Calu3 (cell line): ENCODE data around the gene CTCF. TPM values are rescaled to one million over a fixed set of nuclear protein-coding genes. Genes with fewer than 3 reads are reported as not detected.

ENCODE experiments used
- BruUV-seq: library from RNA; stranded (reverse); fragments of 400-500 nt; replicated peaks from 2 replicates; lab custom pipeline; 2021; lab: Mats Ljungman, UMichigan
- CTCF ChIA-PET: fragments of 300-600 bp; sonication (Branson Sonifier 250); formaldehyde crosslinking; loops from one replicate; lab custom pipeline; 2022; ENCODE audit warnings: antibody characterized with exemption; lab: Charles Lee
- DNase-seq: peaks from one replicate; pipeline ENCODE4 v3.0.0; 2022
- H3K27ac Mint-ChIP-seq: one replicate; pipeline ENCODE4 v1.8.0; 2022; ENCODE audit warnings: mixed read lengths; ENCODE audit not compliant: unreplicated experiment
- H3K27me3 Mint-ChIP-seq: one replicate; pipeline ENCODE4 v1.8.0; 2022; ENCODE audit warnings: mixed read lengths; ENCODE audit not compliant: unreplicated experiment
- H3K36me3 Mint-ChIP-seq: one replicate; pipeline ENCODE4 v1.8.0; 2022; ENCODE audit warnings: mild to moderate bottlenecking, moderate library complexity, mixed read lengths; ENCODE audit not compliant: insufficient read depth, unreplicated experiment
- H3K4me1 Mint-ChIP-seq: one replicate; pipeline ENCODE4 v1.8.0; 2022; ENCODE audit warnings: mild to moderate bottlenecking, low read depth, mixed read lengths; ENCODE audit not compliant: unreplicated experiment
- H3K4me3 Mint-ChIP-seq: one replicate; pipeline ENCODE4 v1.8.0; 2022; ENCODE audit warnings: mild to moderate bottlenecking, low read depth, moderate library complexity, mixed read lengths; ENCODE audit not compliant: unreplicated experiment
- H3K9me3 Mint-ChIP-seq: one replicate; pipeline ENCODE4 v1.8.0; 2022; ENCODE audit warnings: low read depth, mixed read lengths; ENCODE audit not compliant: unreplicated experiment
- CTCF ChIP-seq: fragments of 200-600 bp; IDR thresholded peaks from one replicate; pipeline ENCODE4 v1.8.0; 2022; ENCODE audit warnings: antibody characterized with exemption; ENCODE audit not compliant: unreplicated experiment
- intact Hi-C: fragments of 100-400 bp; cut with micrococcal nuclease; formaldehyde crosslinking; loops from one replicate; pipeline ENCODE4 v1.10.0; 2022; ENCODE audit not compliant: unreplicated experiment
- total RNA-seq: library from RNA; stranded (reverse); gene quantifications from 2 replicates; pipeline ENCODE4 v1.2.3, GENCODE V29; 2022

CTCF gene
- total RNA-seq, 1 experiment from 2014 or later: 52.1 TPM

- intact Hi-C loops: no loop called here
- TF ChIP-seq CTCF: no peak
- no peaks in the 10 kb centered on the region for H3K4me1 Mint-ChIP-seq
- H3K36me3 Mint-ChIP-seq: peaks cover 25% of the 10 kb centered on the region
- H3K4me3 Mint-ChIP-seq: no peak overlapping the region
- no peaks in the 10 kb centered on the region for H3K27me3 Mint-ChIP-seq
- no peak for DNase-seq
- H3K9me3 Mint-ChIP-seq: no peaks in the 10 kb centered on the region
- CTCF ChIA-PET: interaction anchor here (0.6 kb wide), 1 partner anchor 61 kb away, joined by 7 read pairs; no protein-coding TSS in a partner anchor
- no TSS peak for BruUV-seq
- H3K27ac Mint-ChIP-seq: no peak overlapping the region
Measured at GRCh38 chr16:67579686-67580085, 17.4 kb downstream of the CTCF start.

- intact Hi-C loops: no loop called here
- Mint-ChIP-seq H3K27me3 (no peaks in the 10 kb centered on the region), H3K4me3 (no peak overlapping the region), H3K9me3 (no peaks in the 10 kb centered on the region), H3K4me1 (no peaks in the 10 kb centered on the region), H3K36me3 (peaks cover 20% of the 10 kb centered on the region), H3K27ac (no peak overlapping the region)
- BruUV-seq: no TSS peak
- no peak for DNase-seq
- TF ChIP-seq CTCF: no peak
- CTCF ChIA-PET: interaction anchor here (0.6 to 1.0 kb wide), 3 partner anchors 59 to 564 kb away, joined by 4 to 9 read pairs (median 7); no protein-coding TSS in a partner anchor
Measured at GRCh38 chr16:67580202-67580601, 17.9 kb downstream of the CTCF start.

GRCh38 chr16:67593288-67593687 is 31.0 kb downstream of the CTCF start:
- Mint-ChIP-seq H3K27me3 (no peaks in the 10 kb centered on the region), H3K9me3 (no peaks in the 10 kb centered on the region), H3K27ac (no peak overlapping the region), H3K36me3 (no peaks in the 10 kb centered on the region), H3K4me1 (peaks cover 8% of the 10 kb centered on the region), H3K4me3 (no peak overlapping the region)
- no peak for TF ChIP-seq CTCF
- DNase-seq: no peak
- CTCF ChIA-PET: no interaction called here
- BruUV-seq: no TSS peak
- intact Hi-C loops: no loop called here

GRCh38 chr16:67593701-67594100 is 31.4 kb downstream of the CTCF start:
- CTCF ChIA-PET: no interaction called here
- BruUV-seq: no TSS peak
- Mint-ChIP-seq H3K36me3 (no peaks in the 10 kb centered on the region), H3K27me3 (no peaks in the 10 kb centered on the region), H3K27ac (no peak overlapping the region), H3K4me3 (no peak overlapping the region), H3K4me1 (peaks cover 8% of the 10 kb centered on the region), H3K9me3 (no peaks in the 10 kb centered on the region)
- DNase-seq: no peak
- no peak for TF ChIP-seq CTCF
- intact Hi-C loops: no loop called here
